CD14-positive monocyte (primary cell): Measurements from ENCODE around the gene ELANE. TPM values are rescaled to one million over a fixed set of nuclear protein-coding genes. Genes with fewer than 3 reads are reported as not detected.

Experiments
- DNase-seq, 3 donors: peaks; one replicate each; pipeline ENCODE4 v3.0.0-alpha.2; 2011 to 2022
- H2AFZ ChIP-seq: 2 replicates; pipeline ENCODE4 v1.6.0; 2012; ENCODE audit warnings: mild to moderate bottlenecking, low read depth, low read length, inconsistent platforms; ENCODE audit not compliant: insufficient read depth, poor library complexity, severe bottlenecking
- H3K27ac ChIP-seq, 2 donors: 1 replicate in 1 of 2; 2 replicates in 1 of 2; pipeline ENCODE4 v1.5.1; 2012 to 2013; ENCODE audit warnings: low read length in 2 of 2, control low read depth in 1 of 2, inconsistent platforms in 1 of 2, low read depth in 1 of 2, mild to moderate bottlenecking in 1 of 2
- H3K27me3 ChIP-seq, 2 donors: one replicate each; pipeline versions ENCODE4 v1.6.0 to v1.6.1; 2011 to 2013; ENCODE audit warnings: low read length in 2 of 2; ENCODE audit not compliant: control insufficient read depth in 2 of 2, insufficient read depth in 2 of 2
- H3K36me3 ChIP-seq, 2 donors: replicated peaks in 1 of 2; 1 replicate in 1 of 2; 2 replicates in 1 of 2; pipeline versions ENCODE4 v1.5.1 to v1.6.1; 2012 to 2013; ENCODE audit warnings: low read length in 2 of 2, control low read depth in 1 of 2, inconsistent platforms in 1 of 2, mild to moderate bottlenecking in 1 of 2; ENCODE audit not compliant: insufficient read depth in 2 of 2, control insufficient read depth in 1 of 2
- H3K4me1 ChIP-seq, 2 donors: 1 replicate in 1 of 2; 2 replicates in 1 of 2; pipeline versions ENCODE4 v1.5.1 to v1.6.1; 2012 to 2013; ENCODE audit warnings: low read length in 2 of 2, control low read depth in 1 of 2, inconsistent platforms in 1 of 2, mild to moderate bottlenecking in 1 of 2, moderate library complexity in 1 of 2; ENCODE audit not compliant: insufficient read depth in 2 of 2, control insufficient read depth in 1 of 2
- H3K4me2 ChIP-seq: replicated peaks from 2 replicates; pipeline ENCODE3; 2012; ENCODE audit warnings: low read length, moderate library complexity, mild to moderate bottlenecking; ENCODE audit not compliant: poor library complexity, severe bottlenecking; ENCODE audit errors: extremely low read depth
- H3K4me3 ChIP-seq, 3 experiments: fragments of 200-600 bp in 1 of 3; sonication (generic) in 1 of 3; replicated peaks in 1 of 3; 1 replicate in 2 of 3; 2 replicates in 1 of 3; pipeline ENCODE4 v1.5.1; 2011 to 2013; ENCODE audit warnings: low read length in 3 of 3, mild to moderate bottlenecking in 3 of 3, control low read depth in 2 of 3, low read depth in 2 of 3, inconsistent platforms in 1 of 3, moderate library complexity in 1 of 3
- H3K79me2 ChIP-seq: 2 replicates; pipeline ENCODE4 v1.6.0; 2012; ENCODE audit warnings: mild to moderate bottlenecking, control low read depth, inconsistent platforms, low read length, moderate library complexity; ENCODE audit not compliant: insufficient read depth
- H3K9ac ChIP-seq: 2 replicates; pipeline ENCODE4 v1.6.0; 2017; ENCODE audit warnings: low read length, mild to moderate bottlenecking; ENCODE audit not compliant: insufficient read depth, poor library complexity, severe bottlenecking
- H3K9me3 ChIP-seq, 2 donors: replicated peaks in 1 of 2; 1 replicate in 1 of 2; 2 replicates in 1 of 2; pipeline versions ENCODE4 v1.5.1 to v1.6.1; 2012 to 2013; ENCODE audit warnings: low read length in 2 of 2, control low read depth in 1 of 2; ENCODE audit not compliant: control insufficient read depth in 1 of 2, insufficient read depth in 1 of 2
- H4K20me1 ChIP-seq: 2 replicates; pipeline ENCODE4 v1.6.0; 2012; ENCODE audit warnings: mild to moderate bottlenecking, low read length, control low read depth, moderate library complexity; ENCODE audit not compliant: insufficient read depth
- H3K27ac Mint-ChIP-seq, 7 donors: one replicate each; pipeline ENCODE4 v1.8.0; 2020; ENCODE audit warnings: mild to moderate bottlenecking in 7 of 7, mixed read lengths in 7 of 7, moderate library complexity in 6 of 7, inconsistent platforms in 2 of 7
- H3K27me3 Mint-ChIP-seq, 3 donors: one replicate each; pipeline ENCODE4 v1.8.0; 2021 to 2022; ENCODE audit warnings: low read depth in 3 of 3, mild to moderate bottlenecking in 3 of 3, mixed read lengths in 3 of 3, moderate library complexity in 3 of 3, inconsistent platforms in 1 of 3
- H3K36me3 Mint-ChIP-seq, 2 donors: one replicate each; pipeline ENCODE4 v1.8.0; 2020; ENCODE audit warnings: mixed read lengths in 2 of 2, inconsistent platforms in 1 of 2, mild to moderate bottlenecking in 1 of 2
- H3K4me1 Mint-ChIP-seq: one replicate; pipeline ENCODE4 v1.8.0; 2020; ENCODE audit warnings: mild to moderate bottlenecking, mixed read lengths
- H3K4me3 Mint-ChIP-seq, 2 donors: one replicate each; pipeline ENCODE4 v1.8.0; 2020; ENCODE audit warnings: mild to moderate bottlenecking in 2 of 2, mixed read lengths in 2 of 2, moderate library complexity in 1 of 2
- H3K9me3 Mint-ChIP-seq, 7 donors: one replicate each; pipeline ENCODE4 v1.8.0; 2020 to 2022; ENCODE audit warnings: mixed read lengths in 7 of 7, mild to moderate bottlenecking in 6 of 7, moderate library complexity in 6 of 7, inconsistent platforms in 2 of 7
- CTCF ChIP-seq: fragments of 200-600 bp; IDR thresholded peaks from one replicate; pipeline ENCODE4 v1.8.0; 2022; ENCODE audit warnings: antibody characterized with exemption, mild to moderate bottlenecking
- WGBS: methylation state at CpG from one replicate; pipeline ENCODE4 v1.1.5; 2013; ENCODE audit warnings: missing lambda C conversion rate; ENCODE audit not compliant: insufficient coverage; 5-methylcytosine and 5-hydroxymethylcytosine counted together
- intact Hi-C, 2 donors: fragments of 100-400 bp; cut with micrococcal nuclease; formaldehyde crosslinking; loops; one replicate each; pipeline versions ENCODE4 v1.15.0 to v1.15.1; 2023
- polyA plus RNA-seq, 3 donors: library from polyadenylated mRNA; depleted of rRNA in 1 of 3; unstranded in 2 of 3; stranded (reverse) in 1 of 3; fragments of 300-500 nt in 2 of 3; fragments of >200 nt in 1 of 3; fragmentation: Illumina TruSeq in 2 of 3; gene quantifications; 1 replicate in 2 of 3; 2 replicates in 1 of 3; pipeline ENCODE4 v1.2.3, GENCODE V29; 2012 to 2021

The ELANE gene
- polyA plus RNA-seq, 3 donors: 0.61 to 2.0 (median 1.3) TPM

- no peaks in the 10 kb centered on the region for H3K9me3 ChIP-seq
- H3K27ac Mint-ChIP-seq: peak overlapping the region in 2 of 7 donors; percentile 22 to 52
- no peaks in the 10 kb centered on the region for H3K4me1 ChIP-seq
- peaks cover 0 to 1% (median 0%) of the 10 kb centered on the region in 7 donors for H3K9me3 Mint-ChIP-seq
- H3K9ac ChIP-seq: no peak overlapping the region
- no peak for TF ChIP-seq CTCF
- H3K36me3 ChIP-seq: peaks cover 82 to 92% of the 10 kb centered on the region in 2 donors
- H3K27ac ChIP-seq: no peak overlapping the region
- no peaks in the 10 kb centered on the region for H3K4me1 Mint-ChIP-seq
- H3K27me3 ChIP-seq: no peaks in the 10 kb centered on the region
- H3K4me3 ChIP-seq: no peak overlapping the region
- H4K20me1 ChIP-seq: peaks cover 95% of the 10 kb centered on the region
- no peak overlapping the region for H3K4me2 ChIP-seq
- WGBS: 93% methylated on average over 31 of the region's 44 CpGs
- no peak overlapping the region for H3K4me3 Mint-ChIP-seq
- intact Hi-C loops: no loop called here
- H3K79me2 ChIP-seq: peaks cover 87% of the 10 kb centered on the region
- H3K27me3 Mint-ChIP-seq: no peaks in the 10 kb centered on the region
- peaks cover 51 to 77% of the 10 kb centered on the region in 2 donors for H3K36me3 Mint-ChIP-seq
- no peak overlapping the region for H2AFZ ChIP-seq
- no peak for DNase-seq
These were observed 44.3 kb upstream of the ELANE start for GRCh38 chr19:807627-808422.

GRCh38 chr19:808423-808775 lies 43.7 kb upstream of the ELANE start:
- Histone ChIP-seq H2AFZ (no peak overlapping the region), H3K9ac (no peak overlapping the region), H3K4me2 (no peak overlapping the region), H3K27me3 (no peaks in the 10 kb centered on the region), H3K4me3 (no peak overlapping the region), H3K9me3 (no peaks in the 10 kb centered on the region), H3K79me2 (peaks cover 81% of the 10 kb centered on the region), H3K36me3 (peaks cover 79 to 86% of the 10 kb centered on the region in 2 donors), H3K4me1 (no peaks in the 10 kb centered on the region), H4K20me1 (peaks cover 90% of the 10 kb centered on the region), H3K27ac (no peak overlapping the region)
- no peak for TF ChIP-seq CTCF
- H3K36me3 Mint-ChIP-seq: peaks cover 50 to 73% of the 10 kb centered on the region in 2 donors
- intact Hi-C loops: no loop called here
- 93% methylated on average over 26 of the region's 26 CpGs for WGBS
- no peak for DNase-seq
- H3K27ac Mint-ChIP-seq: no peak overlapping the region
- no peaks in the 10 kb centered on the region for H3K4me1 Mint-ChIP-seq
- no peak overlapping the region for H3K4me3 Mint-ChIP-seq
- H3K27me3 Mint-ChIP-seq: no peaks in the 10 kb centered on the region
- H3K9me3 Mint-ChIP-seq: peaks cover 0 to 2% (median 0%) of the 10 kb centered on the region in 7 donors
